Measurements from ENCODE around the gene USH1C. TPM values are rescaled to one million over a fixed set of nuclear protein-coding genes. Genes with fewer than 3 reads are reported as not detected.

USH1C gene
- total and polyA plus RNA-seq, 2 of the 13 experiments (the other 11 are each of a cell fraction or from before 2014, with no cell fraction given): not detected

- Histone ChIP-seq H3K79me2 (ENCODE audit: insufficient read depth, low read length) (no peaks in the 10 kb centered on the region), H3K9me3 (ENCODE audit: low read length) (no peaks in the 10 kb centered on the region), H4K20me1 (ENCODE audit: insufficient read depth, low read length) (no peaks in the 10 kb centered on the region), H3K4me3 (replicated peaks in 1 of 3; ENCODE audit: insufficient read depth in 1 of 3, low read depth in 2 of 3, low read length in 3 of 3) (no peak overlapping the region), H3K27me3 (ENCODE audit: control insufficient read depth in 1 of 2, insufficient read depth in 2 of 2, low read length in 2 of 2) (peaks cover 0 to 4% of the 10 kb centered on the region in 2 experiments; a peak in 2 of 5 replicates), H3K4me1 (ENCODE audit: insufficient read depth, low read length) (no peaks in the 10 kb centered on the region), H2AFZ (ENCODE audit: low read length) (no peak overlapping the region), H3K27ac (ENCODE audit: extremely low read length, insufficient read depth, low read length) (no peak overlapping the region), H3K9ac (ENCODE audit: insufficient read depth, low read depth, low read length) (no peak overlapping the region), H3K36me3 (replicated peaks in 1 of 2; ENCODE audit: control insufficient read depth in 1 of 2, insufficient read depth in 2 of 2, low read length in 2 of 2) (no peaks in the 10 kb centered on the region), H3K4me2 (ENCODE audit: low read depth, low read length) (no peak overlapping the region)
- ChIA-PET CTCF (ENCODE audit: low intra/inter-chr PET ratio, low total read pairs) (no interaction called here), POLR2A (no interaction called here)
- intact Hi-C loops (cut with micrococcal nuclease; ENCODE audit: unreplicated experiment): no loop called here
- DNase-seq (ENCODE audit: low spot score) (no peak), ATAC-seq (no peak), FAIRE-seq (no peak)
- in situ Hi-C loops (cut with HindIII; ENCODE audit: extremely low pct_ligation_motif_present, low pct_unique_long_range_greater_than_20kb): no loop called here
- TF ChIP-seq ZNF639 (CRISPR knock-in tag; conservative IDR thresholded peaks at IDR 0.05) (no peak), ZNF816 (CRISPR knock-in tag; IDR thresholded peaks at IDR 0.05; ENCODE audit: borderline replicate concordance) (no peak), MAX (IDR thresholded peaks at IDR 0.05) (no peak), SMC3 (IDR thresholded peaks at IDR 0.05; ENCODE audit: low read length) (no peak), IKZF5 (CRISPR knock-in tag; IDR thresholded peaks at IDR 0.05) (no peak), ZNF782 (CRISPR knock-in tag; IDR thresholded peaks at IDR 0.05; ENCODE audit: borderline replicate concordance) (no peak), GPN1 (CRISPR knock-in tag; IDR thresholded peaks at IDR 0.05; ENCODE audit: borderline replicate concordance) (no peak), HES4 (CRISPR knock-in tag; IDR thresholded peaks at IDR 0.05; ENCODE audit: borderline replicate concordance) (no peak), ZNF333 (CRISPR knock-in tag; IDR thresholded peaks at IDR 0.05; ENCODE audit: borderline replicate concordance) (no peak), ZNF773 (CRISPR knock-in tag; IDR thresholded peaks at IDR 0.05; ENCODE audit: borderline replicate concordance) (no peak), SAP130 (CRISPR knock-in tag; IDR thresholded peaks at IDR 0.05; ENCODE audit: low read depth) (no peak), ZNF3 (CRISPR knock-in tag; IDR thresholded peaks at IDR 0.05) (no peak), ZNF577 (CRISPR knock-in tag; IDR thresholded peaks at IDR 0.05; ENCODE audit: borderline replicate concordance, low read depth) (no peak), CC2D1A (CRISPR knock-in tag; IDR thresholded peaks at IDR 0.05) (no peak), ZNF552 (CRISPR knock-in tag; IDR thresholded peaks at IDR 0.05; ENCODE audit: borderline replicate concordance) (no peak), SPEN (CRISPR knock-in tag; IDR thresholded peaks at IDR 0.05; ENCODE audit: low read depth) (no peak), ZNF292 (CRISPR knock-in tag; IDR thresholded peaks at IDR 0.05; ENCODE audit: borderline replicate concordance, low read depth) (no peak), THYN1 (CRISPR knock-in tag; IDR thresholded peaks at IDR 0.05; ENCODE audit: borderline replicate concordance, low read depth) (no peak), MED1 (CRISPR knock-in tag; IDR thresholded peaks at IDR 0.05) (no peak), GATAD2A (CRISPR knock-in tag; IDR thresholded peaks at IDR 0.05) (no peak)
- no TSS peak for BruUV-seq (replicated peaks)
- WGBS (ENCODE audit: low lambda C conversion rate): 18% methylated on average over 11 of the region's 13 CpGs
Observed at GRCh38 chr11:17462940-17463339, 81.3 kb downstream of the USH1C start.
